Jurkat, Clone E6-1 (cell line): ENCODE results near the gene PCDHGA8.
"Not testable (repeated sequence)": the region's sequence is repeated elsewhere in the genome, so short reads cannot be mapped to it uniquely, and the experiment has no call there.

Source experiments
- DNase-seq: peaks from one replicate; pipeline ENCODE4 v3.0.0-alpha.2; 2011; ENCODE audit warnings: low read depth, low spot score
- H3K4me3 ChIP-seq: 2 replicates; pipeline ENCODE4 v1.5.1; 2011; ENCODE audit warnings: mild to moderate bottlenecking, low read length, control low read depth, moderate library complexity

Gene PCDHGA8

GRCh38 chr5:141422742-141423291 is 30.4 kb downstream of the PCDHGA8 start:
- H3K4me3 ChIP-seq = no peak overlapping the region
- no peak for DNase-seq

- no peak for DNase-seq
Measured at GRCh38 chr5:141427783-141428426, 35.5 kb downstream of the PCDHGA8 start.

GRCh38 chr5:141430332-141431113 is 38.1 kb downstream of the PCDHGA8 start, which contains the start of gene PCDHGA12:
Gene PCDHGA12, plus strand, starts transcription at chr5:141430507. Its CDS starts 253 bp downstream, at chr5:141430760.
- DNase-seq = no peak
- H3K4me3 ChIP-seq = no peak within 1 kb of the TSS

More at GRCh38 chr5:141427783-141428426, 35.5 kb downstream of the PCDHGA8 start:
- no peak overlapping the region for H3K4me3 ChIP-seq

GRCh38 chr5:141431286-141431685 is 38.9 kb downstream of the PCDHGA8 start:
- DNase-seq = no peak
- no peak overlapping the region for H3K4me3 ChIP-seq

GRCh38 chr5:141432308-141432707 is 39.9 kb downstream of the PCDHGA8 start:
- not testable (repeated sequence) for DNase-seq, H3K4me3 ChIP-seq

- H3K4me3 ChIP-seq, DNase-seq: not testable (repeated sequence)
Measured at GRCh38 chr5:141432726-141433125, 40.3 kb downstream of the PCDHGA8 start.

- no peak for DNase-seq
Measured at GRCh38 chr5:141434006-141434405, 41.6 kb downstream of the PCDHGA8 start.

GRCh38 chr5:141437221-141437620 is 44.8 kb downstream of the PCDHGA8 start:
- no peak for DNase-seq
- H3K4me3 ChIP-seq = no peak overlapping the region

More at GRCh38 chr5:141434006-141434405, 41.6 kb downstream of the PCDHGA8 start:
- H3K4me3 ChIP-seq = no peak overlapping the region

GRCh38 chr5:141439411-141440141 is 47.1 kb downstream of the PCDHGA8 start:
- DNase-seq = no peak
- H3K4me3 ChIP-seq = no peak overlapping the region

- DNase-seq = no peak
- no peak overlapping the region for H3K4me3 ChIP-seq
Measured at GRCh38 chr5:141440341-141440740, 47.9 kb downstream of the PCDHGA8 start.

GRCh38 chr5:141441571-141442170 is 49.2 kb downstream of the PCDHGA8 start:
- no peak for DNase-seq
- H3K4me3 ChIP-seq = no peak overlapping the region
